ENCODE results near the gene LIAS.
"Not testable (repeated sequence)": the region's sequence is repeated elsewhere in the genome, so short reads cannot be mapped to it uniquely, and the experiment has no call there.

Gene LIAS

DNA sequence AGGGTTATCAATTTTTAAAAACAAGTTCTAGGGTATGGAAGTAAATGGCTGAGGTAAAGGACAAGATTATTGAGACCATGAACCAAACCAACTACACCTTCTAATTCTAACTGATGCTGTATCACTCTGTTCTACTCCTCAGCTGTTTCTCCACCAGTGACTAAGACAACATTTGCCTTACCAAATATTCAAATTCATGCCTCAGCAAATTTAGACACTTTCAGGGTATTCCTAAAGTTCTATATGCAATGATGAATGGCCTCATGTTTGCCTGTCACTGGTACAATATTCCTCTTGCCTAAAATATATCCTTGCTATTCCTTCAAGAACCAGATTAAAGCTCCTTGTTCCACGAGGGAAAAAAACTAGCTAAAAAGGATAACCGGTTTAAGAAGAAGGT is 5.1 kb upstream of the LIAS start:
- DNase-seq = no peak

DNA sequence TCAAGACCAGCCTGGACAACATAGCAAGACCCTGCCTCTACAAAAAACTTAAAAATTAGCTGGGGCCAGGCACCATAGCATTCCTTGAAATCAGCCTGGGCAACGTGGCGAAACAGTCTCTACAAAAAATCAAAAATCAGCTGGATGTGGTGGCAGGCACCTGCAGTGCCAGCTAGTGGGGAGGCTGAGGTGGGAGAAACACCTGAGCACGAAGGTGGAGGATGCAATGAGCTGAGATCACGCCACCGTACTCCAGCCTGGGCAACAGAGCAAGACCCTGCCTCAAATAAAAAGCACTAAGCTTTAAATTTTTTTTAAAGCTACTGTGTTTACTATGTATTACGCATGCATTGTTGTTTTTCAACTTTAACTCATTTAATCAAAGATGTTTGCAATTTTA is 3.4 kb upstream of the LIAS start:
- DNase-seq = no peak

DNA sequence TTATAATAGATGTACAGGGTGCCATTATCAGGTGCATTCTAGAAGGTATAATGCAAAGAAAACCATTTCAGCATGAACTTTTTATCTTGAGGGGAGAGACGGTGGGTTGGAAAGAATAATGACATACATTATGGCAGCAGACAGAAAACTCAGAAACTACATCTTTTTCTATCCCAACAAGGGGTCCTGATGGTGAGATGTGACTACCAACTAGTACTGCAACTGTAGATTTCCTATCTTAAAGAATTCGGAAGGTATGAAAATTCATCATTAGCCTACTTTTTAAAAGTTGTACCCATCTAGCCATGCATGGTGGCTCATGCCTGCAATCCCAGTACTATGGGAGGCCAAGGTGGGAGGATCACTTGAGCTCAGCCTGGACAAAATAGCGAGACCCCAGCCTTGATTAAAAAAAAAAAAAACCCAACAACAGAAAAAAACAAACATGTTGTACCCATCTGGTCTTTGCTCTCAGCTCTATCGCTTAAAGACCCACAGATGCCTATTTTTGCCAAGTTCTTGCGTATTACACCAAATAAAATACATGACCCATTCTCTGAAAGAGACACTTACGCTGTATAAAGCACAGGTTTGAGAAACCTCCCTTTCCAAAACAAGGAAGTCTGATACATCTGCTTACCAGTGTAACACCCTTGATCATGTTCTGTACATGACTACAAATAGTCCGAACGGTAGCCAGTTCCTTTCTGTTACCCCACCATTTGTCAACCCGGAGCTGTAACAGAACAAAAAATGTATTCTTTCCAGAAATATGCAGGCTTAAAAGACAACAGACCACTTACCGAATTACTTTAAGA is 1.7 kb upstream of the LIAS start:
- no peak for DNase-seq

DNA sequence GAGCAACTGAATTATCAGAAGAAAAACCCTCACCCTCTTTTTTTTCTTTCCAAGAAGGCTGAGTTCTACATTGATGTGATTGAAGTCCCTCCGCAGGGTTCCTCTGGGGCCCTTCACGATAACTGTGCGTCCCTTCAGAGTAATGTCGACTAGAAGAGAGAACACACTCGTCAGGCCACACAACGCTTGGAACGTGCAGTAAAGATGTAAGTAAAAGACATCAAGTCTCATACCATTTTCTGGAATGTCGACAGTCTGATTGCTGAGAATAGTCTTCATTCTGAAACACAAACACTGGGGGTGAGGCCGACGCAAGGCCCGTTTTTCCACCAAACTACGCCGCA is 723 bp upstream of the LIAS start:
- DNase-seq = not testable (repeated sequence)

DNA sequence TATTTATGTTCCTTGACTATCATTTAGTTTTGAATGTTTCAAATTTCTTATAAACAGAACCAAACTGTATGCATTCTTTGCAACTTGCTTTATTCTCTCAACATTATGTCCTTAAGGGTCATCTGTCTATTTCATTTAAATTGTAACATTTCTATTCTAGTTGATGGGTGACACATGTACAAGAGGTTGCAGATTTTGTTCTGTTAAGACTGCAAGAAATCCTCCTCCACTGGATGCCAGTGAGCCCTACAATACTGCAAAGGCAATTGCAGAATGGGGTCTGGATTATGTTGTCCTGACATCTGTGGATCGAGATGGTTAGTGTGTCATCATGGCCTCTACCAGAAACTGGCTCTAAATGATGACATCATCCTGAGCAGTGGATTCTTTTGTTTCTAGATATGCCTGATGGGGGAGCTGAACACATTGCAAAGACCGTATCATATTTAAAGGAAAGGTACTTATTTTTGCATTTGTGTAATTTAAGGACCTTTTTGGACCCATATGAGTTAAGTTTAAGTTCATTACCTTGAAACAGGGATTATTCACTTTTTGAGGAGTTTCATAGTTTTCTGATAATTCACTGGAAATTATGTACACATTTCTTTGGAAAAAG is 6.1 kb downstream of the LIAS start:
- DNase-seq = no peak

DNA sequence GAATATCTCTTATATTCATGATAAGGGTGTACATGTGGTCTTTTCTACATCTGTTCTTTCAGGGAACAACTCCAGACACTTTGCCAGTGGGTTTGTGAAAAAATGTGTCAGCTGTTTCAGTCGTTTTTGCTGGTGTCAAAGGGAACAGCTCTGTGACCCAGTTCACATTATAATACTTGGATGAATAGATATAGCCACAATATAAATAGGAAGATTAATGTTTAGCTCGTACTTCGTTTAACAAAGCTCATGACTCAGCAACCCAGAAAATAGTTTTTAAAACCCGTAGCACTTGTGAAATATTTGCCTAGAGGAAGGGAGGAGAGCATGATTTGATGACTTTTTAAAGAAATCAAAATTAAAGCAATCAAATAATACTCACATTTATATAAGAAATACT is 7.9 kb downstream of the LIAS start:
- DNase-seq = no peak

DNA sequence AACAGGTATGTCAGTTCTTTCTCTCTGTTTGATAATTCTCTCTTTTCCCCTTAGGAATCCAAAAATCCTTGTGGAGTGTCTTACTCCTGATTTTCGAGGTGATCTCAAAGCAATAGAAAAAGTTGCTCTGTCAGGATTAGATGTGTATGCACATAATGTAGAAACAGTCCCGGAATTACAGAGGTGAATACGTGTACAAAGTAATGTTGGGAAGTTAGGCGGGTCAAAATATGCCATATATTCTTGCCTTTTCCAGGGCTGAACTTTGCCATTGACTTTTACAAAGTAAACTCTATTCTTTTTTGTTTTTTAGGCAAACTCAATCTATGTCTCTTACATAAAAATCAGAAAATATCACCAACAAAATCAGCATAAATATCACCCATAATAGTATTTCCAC is 8.6 kb downstream of the LIAS start:
- no peak for DNase-seq

DNA sequence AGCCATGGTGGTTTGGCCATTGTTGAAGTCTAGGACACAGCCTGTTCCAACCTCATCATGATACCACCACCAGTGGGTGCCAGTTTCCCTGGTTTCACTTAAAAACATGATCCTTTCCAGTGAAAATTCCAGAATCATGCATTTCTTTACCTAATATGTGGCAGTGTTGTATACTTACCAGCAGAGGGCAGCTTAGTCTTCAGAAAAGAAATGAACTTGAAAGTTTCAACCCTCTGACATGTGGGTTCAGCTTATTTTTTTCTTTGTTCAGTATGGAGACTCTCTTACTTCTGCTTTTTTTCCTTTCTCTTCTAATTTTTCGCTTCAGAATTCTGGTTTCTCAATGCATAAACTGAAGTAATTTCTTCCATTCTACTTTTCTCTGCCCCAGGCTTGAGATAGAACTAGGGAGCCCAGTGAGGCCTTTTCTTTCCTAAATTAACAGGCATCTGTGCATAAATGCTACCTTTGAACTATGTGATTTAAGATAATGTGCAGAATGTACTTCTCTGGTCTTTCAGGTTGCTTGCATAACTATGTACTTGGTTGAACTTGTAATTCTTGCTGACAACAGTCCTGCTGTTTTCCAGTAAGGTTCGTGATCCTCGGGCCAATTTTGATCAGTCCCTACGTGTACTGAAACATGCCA is 10.7 kb downstream of the LIAS start:
- DNase-seq = peak; percentile 72

DNA sequence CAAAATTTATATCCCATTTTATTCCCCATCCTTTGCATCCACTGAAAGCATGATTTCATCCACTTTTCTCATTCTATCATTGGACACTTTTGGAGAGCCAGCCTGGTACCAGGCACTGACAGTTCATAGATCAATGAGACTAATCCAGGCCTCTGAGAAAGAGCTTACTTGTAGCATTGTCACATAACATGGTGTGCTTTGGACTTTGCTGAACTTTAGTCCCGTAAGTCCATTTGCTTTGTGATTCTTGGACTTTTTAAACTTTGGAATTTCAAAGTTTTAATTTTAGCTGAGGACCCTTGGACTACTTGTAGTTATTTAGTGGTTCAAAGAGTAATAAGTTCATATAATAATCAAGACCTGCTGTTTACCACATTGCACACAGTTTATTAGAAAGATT is 11.5 kb downstream of the LIAS start:
- no peak for DNase-seq

DNA sequence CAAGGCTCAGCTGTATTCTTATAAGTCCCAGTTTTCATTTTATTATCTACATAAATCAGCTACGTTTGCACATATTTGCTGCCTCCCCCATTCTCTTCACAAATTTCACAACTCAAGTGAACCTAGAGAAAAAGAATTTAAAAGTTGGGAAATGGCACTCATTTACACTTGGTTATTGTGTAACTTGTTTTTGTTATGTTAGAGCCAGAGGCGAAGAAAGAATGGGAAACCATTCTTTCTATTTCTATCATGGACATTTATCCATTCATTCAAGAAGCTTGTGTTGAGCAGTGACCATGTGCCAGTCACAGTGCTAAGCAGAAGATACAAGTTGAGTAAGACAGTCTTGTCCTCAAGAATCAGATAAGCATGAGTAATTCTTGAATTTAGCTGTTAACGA is 13.5 kb downstream of the LIAS start:
- no peak for DNase-seq

DNA sequence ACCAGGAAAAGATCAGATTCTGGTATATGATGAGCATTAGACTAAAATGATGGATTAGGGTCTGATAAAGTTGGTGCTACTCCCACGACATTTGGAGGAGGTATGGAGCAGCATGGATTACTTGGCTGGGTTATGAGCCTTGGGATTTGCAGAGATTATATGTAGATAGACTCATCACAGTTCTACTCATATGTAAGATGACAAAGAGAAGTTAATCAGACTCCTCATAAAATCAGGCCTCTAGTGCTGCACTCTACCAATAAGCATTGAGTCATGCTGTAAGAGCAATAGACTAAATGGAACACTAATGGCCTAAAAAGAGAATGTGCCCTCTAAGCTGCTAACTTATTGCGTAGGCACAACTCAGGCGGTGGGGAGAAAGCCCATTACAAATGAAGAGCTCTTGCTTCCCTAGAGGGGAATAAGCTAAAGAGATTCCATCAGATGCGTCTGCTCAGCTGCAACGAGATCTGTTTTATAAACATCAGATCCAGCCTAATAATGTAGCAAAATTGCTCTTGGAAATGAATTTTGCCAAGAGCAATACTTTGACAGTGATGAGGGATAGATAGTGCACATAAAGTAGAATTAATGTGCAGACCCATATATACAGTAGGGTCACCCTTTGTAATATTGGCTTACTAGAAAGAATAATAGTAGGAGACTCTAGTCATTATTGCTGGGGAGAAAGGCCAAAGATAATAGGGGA is 17.5 kb downstream of the LIAS start:
- no peak for DNase-seq

DNA sequence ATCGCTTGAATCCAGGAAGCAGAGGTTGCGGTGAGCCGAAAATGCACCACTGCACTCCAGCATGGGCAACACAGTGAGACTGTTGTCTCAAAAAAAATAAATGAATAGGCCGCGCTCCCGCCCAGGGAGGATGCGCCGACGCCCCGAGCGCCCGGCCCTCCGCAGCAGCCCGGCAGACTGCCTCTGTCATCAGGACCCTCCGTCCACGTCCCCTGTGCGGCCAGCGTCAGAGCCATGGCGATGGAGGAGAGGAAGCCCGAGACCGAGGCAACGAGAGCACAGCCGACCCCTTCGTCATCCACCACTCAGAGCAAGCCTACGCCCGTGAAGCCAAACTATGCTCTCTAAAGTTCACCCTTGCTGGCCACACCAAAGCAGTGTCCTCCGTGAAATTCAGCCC is 21.4 kb downstream of the LIAS start:
- DNase-seq = no peak

DNA sequence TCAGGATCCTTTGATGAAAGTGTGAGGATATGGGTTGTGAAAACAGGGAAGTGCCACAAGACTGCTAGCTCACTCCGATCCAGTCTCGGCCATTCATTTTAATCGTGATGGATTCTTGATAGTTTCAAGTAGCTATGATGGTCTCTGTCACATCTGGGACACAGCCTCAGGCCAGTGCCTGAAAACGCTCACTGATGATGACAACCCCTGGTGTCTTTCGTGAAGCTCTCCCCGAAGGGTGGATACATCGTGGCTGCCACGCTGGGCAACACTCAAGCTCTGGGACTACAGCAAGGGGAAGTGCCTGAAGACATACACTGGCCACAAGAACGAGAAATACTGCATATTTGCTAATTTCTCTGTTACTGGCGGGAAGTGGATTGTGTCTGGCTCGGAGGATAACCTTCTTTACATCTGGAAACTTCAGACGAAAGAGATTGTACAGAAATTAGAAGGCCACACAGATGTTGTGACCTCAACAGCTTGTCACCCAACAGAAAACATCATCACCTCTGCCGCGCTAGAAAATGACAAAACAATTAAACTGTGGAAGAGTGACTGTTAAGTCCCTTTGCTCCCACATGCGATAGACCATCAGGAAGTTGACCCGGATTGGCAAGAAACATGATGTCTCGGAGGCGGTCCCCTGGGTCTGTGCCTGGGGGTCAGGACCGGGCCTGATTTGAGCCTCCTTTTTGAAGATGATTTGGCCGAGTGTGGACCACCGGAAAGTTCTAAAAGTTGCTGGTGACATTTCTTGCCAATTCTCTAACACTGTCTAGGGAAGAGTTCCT is 22.2 kb downstream of the LIAS start:
- no peak for DNase-seq

DNA sequence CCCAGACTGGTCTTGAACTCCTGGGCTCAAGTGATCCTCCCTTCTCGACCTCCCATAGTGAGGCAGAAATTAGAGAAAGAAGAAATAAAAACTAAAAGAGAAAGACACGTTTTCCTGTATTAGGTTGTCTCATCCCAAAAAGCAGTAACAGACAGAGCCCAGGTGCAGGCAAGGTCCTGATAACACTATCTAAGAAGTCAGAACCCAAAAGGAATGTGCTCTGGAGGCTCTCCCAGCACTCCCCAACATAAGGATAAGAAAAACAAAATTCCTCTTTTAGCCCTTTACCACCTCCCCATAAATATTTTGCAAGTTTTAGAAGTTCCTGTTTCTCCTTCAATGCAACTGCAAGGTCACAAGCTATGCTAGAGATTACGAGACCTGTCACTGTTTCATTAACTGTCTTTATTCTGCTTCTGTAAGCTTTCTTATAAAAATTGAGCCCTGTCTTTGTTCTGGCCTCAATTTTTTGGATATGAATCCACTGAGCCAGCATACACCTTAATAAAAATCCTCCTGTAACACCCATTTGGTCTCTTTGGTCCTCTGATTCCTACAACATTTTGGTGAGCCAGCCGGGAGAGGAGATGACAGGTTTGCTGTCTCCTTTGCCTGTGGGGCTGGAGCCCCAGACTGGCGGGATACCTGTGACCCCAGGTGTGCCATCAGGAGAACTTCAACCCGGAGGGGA is 25.9 kb downstream of the LIAS start:
- DNase-seq = no peak

DNA sequence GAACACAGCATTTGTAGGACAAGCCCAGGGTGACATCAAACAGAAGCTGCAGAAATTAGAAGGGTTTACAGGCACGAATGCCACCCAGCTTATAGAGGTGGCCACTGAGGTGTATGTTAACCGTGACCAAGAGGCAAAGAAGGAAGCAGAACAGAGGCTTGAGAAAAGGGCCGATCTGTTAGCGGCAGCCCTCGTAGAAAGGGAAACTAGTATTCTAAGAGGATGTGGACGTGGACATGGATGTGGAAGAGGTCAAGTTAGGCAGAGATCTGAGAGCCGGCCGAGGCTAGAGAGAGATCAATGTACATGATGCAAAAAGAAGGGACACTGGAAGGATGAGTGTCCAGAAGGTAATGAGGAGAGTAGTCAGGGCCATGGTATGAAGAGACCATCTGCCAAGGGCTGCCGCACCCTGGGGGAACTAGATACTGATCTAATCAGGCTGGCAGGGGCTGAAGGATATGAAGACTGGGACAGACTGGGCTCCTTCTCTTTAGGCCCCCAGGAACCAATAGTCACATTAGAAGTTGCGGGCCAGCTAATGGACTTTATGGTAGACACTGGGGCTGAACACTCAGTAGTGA is 27.5 kb downstream of the LIAS start:
- no peak for DNase-seq

DNA sequence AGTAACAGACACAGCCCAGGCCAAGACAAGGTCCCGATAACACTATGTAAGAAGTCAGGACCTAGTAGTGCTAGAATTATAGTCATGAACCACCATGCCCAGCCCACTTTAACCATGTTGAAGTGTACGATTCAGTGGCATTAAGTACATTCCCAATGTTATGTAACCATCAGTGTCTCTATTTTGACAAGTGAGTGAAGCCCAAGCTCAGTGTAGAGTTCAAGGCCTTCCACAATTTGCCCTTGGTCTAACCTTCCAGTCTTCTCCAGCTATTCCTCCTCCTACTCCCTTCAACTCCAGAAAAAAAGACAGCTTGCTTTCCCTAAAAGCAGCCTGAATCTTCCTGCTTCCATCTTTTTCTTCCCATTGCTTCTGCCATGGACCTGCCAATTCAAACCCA is 31.5 kb downstream of the LIAS start:
- DNase-seq = no peak

DNA sequence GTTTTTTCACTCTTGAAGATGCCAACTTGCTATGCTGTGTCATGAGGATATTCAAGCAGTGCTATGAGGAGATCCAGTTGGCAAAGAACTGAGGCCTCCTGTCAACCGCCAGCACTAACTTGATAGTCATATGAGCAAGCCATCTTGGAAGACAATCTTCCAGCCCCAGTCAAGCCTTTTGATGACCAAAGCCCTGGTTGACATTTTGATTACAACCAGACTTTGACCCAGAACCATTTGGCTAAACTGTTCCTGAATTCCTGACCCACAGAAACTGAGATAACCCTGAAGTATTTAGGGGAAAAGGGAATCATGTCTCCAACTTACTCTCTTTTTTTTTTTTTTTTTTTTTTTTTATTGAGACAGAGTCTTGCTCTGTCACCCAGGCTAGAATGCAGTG is 35.5 kb downstream of the LIAS start:
- no peak for DNase-seq

DNA sequence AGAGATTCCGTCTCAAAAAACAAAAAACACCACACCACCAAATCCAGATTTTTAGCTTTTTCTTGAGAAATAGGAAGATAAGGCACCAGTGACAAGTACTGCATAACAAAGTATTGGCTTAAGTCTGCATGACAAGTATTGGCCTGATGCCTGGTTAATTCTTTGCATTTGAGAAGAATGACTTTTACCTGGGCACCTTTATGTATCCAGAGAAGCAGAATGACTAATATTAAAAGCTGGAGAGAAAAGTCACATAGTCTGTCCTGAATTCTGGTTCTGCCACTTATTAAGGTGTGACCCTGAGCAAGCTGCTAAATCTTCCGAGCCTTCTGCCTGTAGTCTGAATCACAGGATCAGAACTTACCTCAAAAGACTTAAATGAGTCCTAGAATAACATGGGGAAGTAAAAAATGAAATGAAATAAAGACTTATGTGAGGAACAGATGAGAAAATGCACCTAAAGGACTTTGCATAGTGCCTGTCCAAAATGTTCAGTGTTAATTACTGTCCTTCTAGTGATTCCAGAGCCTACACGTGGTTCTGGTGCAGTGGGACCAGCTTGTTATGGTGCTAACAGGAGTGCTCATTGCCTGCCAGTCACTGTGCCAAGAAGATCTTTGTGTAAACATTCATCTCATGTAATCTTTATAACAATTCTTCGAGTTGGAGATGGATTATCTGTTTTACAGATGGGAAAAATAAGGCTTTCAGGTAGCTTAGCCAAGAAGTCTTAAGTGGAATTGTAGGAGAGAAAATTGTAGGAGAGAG is 36.8 kb downstream of the LIAS start:
- no peak for DNase-seq

DNA sequence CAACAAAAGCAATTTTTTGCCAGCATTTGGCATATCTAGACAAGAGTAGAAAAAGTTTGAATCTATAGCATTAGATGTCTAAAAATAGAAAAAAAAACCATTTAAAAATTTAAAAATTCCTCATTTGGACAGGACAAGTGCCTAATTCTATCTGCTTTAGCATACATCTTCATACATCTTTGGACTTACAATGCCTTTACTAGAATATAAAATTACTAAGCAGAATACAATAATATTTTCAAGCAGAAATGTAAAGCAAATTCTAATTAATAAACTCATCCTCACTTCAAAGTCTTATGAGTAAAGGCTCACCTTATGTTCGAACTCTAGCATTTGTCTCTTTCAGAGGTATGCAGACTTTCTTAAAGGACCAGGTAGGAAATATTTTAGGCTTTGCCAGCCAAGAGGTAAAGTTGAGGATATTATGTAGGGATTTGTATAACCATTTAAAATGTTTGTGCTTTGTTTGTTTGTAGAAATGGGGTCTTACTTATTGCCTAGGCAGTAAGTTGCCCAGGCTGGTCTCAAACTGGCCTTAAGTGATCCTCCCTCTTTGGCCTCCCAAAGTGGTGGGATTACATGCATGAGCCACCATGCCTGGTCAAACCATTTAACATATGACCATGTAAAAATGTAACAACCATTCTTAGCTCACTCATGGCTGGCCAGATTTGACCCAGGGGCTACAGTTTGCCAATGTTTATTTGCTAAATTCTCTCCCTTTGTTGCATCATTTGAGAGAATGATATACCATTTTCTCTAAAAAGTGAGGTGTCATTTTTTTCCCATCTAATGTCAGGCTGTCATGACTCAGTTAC is 39.3 kb downstream of the LIAS start:
- DNase-seq = no peak

DNA sequence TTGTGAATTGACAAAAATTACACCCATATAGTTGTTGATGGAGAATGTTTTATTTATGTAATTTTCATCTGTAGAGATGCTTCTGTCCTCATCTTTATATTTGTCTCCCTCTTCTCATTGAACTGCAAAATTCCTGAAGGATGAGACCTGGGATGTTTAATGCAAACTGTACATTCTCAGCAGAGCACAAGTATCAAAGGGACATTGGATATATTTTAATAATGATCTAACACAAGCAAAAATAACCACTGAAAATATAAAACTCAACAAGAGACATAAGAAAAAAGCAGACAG is 39.8 kb downstream of the LIAS start:
- DNase-seq = no peak

Measured in T1000 (cell line).